Measurements from ENCODE around the gene TRAM2. TPM values are rescaled to one million over a fixed set of nuclear protein-coding genes. Genes with fewer than 3 reads are reported as not detected.
A peak's percentile ranks its signal among the peaks of the same experiment; 100 is the strongest.

The TRAM2 gene
- total and polyA plus RNA-seq, 2 donors (not counting 3 experiments of a cell fraction or from before 2014, with no cell fraction given): 85.7 to 98.6 TPM

GRCh38 chr6:52522655-52523054, 54.2 kb downstream of the TRAM2 start:
- no peaks in the 10 kb centered on the region for H3K36me3 ChIP-seq (ENCODE audit: control insufficient read depth in 2 of 2, extremely low read depth in 1 of 2, insufficient read depth in 2 of 2, low read length in 2 of 2)
- H4K20me1 ChIP-seq (replicated peaks; ENCODE audit: control insufficient read depth, extremely low read depth, insufficient read depth, low read length): no peaks in the 10 kb centered on the region
- no peak for TF ChIP-seq MAX (IDR thresholded peaks at IDR 0.05; ENCODE audit: insufficient read depth, insufficient read length)
- TF ChIP-seq JUN (IDR thresholded peaks at IDR 0.05; ENCODE audit: borderline replicate concordance, insufficient read depth, insufficient read length, low read depth): peak; percentile 84
- peak; percentile 81 for TF ChIP-seq GATA2 (IDR thresholded peaks at IDR 0.05; ENCODE audit: insufficient read depth, insufficient read length, low read depth, low read length)
- TF ChIP-seq POLR2AphosphoS5 (IDR thresholded peaks at IDR 0.05; ENCODE audit: insufficient read depth, low read depth, low read length): peak; percentile 86
- TF ChIP-seq EZH2 (IDR thresholded peaks at IDR 0.05; ENCODE audit: borderline replicate concordance, low read depth, low read length, severe bottlenecking): no peak
- TF ChIP-seq FOS (IDR thresholded peaks at IDR 0.05; ENCODE audit: borderline replicate concordance, insufficient read depth, low read length): peak; percentile 57
- no peak for TF ChIP-seq POLR2A (IDR thresholded peaks at IDR 0.05; ENCODE audit: low read depth, low read length)
- ChIA-PET CTCF (interaction anchor here (0.6 to 3.4 kb wide), 20 partner anchors 8 to 140 kb away, joined by 3 to 27 read pairs (median 4); partner anchors contain the start of gene TRAM2), POLR2A (interaction anchor here (1.4 to 2.3 kb wide), 3 partner anchors 10 to 46 kb away, joined by 4 to 7 read pairs (median 6); no protein-coding TSS in a partner anchor)
- intact Hi-C loops (cut with micrococcal nuclease) (loop anchor here (1.0 kb wide), 9 partner anchors 10 to 106 kb away; partner anchors contain the start of gene EFHC1), dilution Hi-C loops (cut with MboI; ENCODE audit: extremely low pct_ligation_motif_present, low sequenced_read_pairs) (no loop called here)
- H3K27ac ChIP-seq (ENCODE audit: insufficient read depth, low read depth, low read length): peak overlapping the region; percentile 75
- no peaks in the 10 kb centered on the region for H3K27me3 ChIP-seq (ENCODE audit: control insufficient read depth in 2 of 2, insufficient read depth in 2 of 2, low read length in 2 of 2)
- FAIRE-seq: peak; percentile 91
- H3K9me3 ChIP-seq (replicated peaks; ENCODE audit: control insufficient read depth, insufficient read depth, low read length): no peaks in the 10 kb centered on the region
- DNase-seq (ENCODE audit: low read depth, low spot score): peak; percentile 88
- H2AFZ ChIP-seq (ENCODE audit: low read depth, low read length): no peak overlapping the region
- H3K4me2 ChIP-seq (ENCODE audit: insufficient read depth, low read length): peak overlapping the region; percentile 44
- BruUV-seq (replicated peaks): no TSS peak
- H3K79me2 ChIP-seq (ENCODE audit: control insufficient read depth, insufficient read depth, low read length): peaks cover 45% of the 10 kb centered on the region
- no peaks in the 10 kb centered on the region for H3K9me1 ChIP-seq (replicated peaks; ENCODE audit: control insufficient read depth, extremely low read depth, insufficient read depth, low read length)
- H3K4me3 ChIP-seq (replicated peaks in 1 of 3; ENCODE audit: insufficient read depth in 1 of 3, low read depth in 1 of 3, low read length in 3 of 3): no peak overlapping the region
- H3K4me1 ChIP-seq (ENCODE audit: control insufficient read depth, extremely low read depth, insufficient read depth, low read length): peaks cover 65% of the 10 kb centered on the region
- peak overlapping the region; percentile 12 for H3K9ac ChIP-seq (replicated peaks; ENCODE audit: extremely low read depth, insufficient read depth, low read length)

Measured in endothelial cell of umbilical vein (primary cell).